Breast epithelium (tissue), 4 donors: Measurements from ENCODE around the gene ITGA6. TPM values are rescaled to one million over a fixed set of nuclear protein-coding genes. Genes with fewer than 3 reads are reported as not detected.
A peak's percentile ranks its signal among the peaks of the same experiment; 100 is the strongest.

Experiments used
- DNase-seq, 2 donors: peaks; one replicate each; pipeline ENCODE4 v3.0.0-alpha.2; 2019; ENCODE audit warnings: low spot score in 2 of 2
- H3K27ac ChIP-seq, 2 donors: fragments of 200-600 bp; sonication (generic) in 1 of 2; one replicate each; pipeline ENCODE4 v1.5.1; 2016 to 2019; ENCODE audit warnings: mild to moderate bottlenecking in 1 of 2
- H3K27me3 ChIP-seq, 2 donors: fragments of 200-600 bp; sonication (generic) in 1 of 2; one replicate each; pipeline versions ENCODE4 v1.5.1 to v1.6.0; 2017 to 2019; ENCODE audit warnings: control low read depth in 1 of 2, mild to moderate bottlenecking in 1 of 2
- H3K36me3 ChIP-seq: fragments of 200-600 bp; one replicate; pipeline ENCODE4 v1.5.1; 2019
- H3K4me1 ChIP-seq, 2 donors: fragments of 200-600 bp; sonication (generic); one replicate each; pipeline ENCODE4 v1.5.1; 2016 to 2019; ENCODE audit warnings: control low read depth in 1 of 2
- H3K4me3 ChIP-seq, 3 donors: fragments of 200-600 bp; sonication (generic); 1 replicate in 2 of 3; 2 replicates in 1 of 3; pipeline ENCODE4 v1.5.1; 2016 to 2019; ENCODE audit warnings: mild to moderate bottlenecking in 3 of 3, moderate library complexity in 2 of 3
- H3K9me3 ChIP-seq, 2 donors: fragments of 200-600 bp; sonication (generic) in 1 of 2; one replicate each; pipeline ENCODE4 v1.5.1; 2016 to 2019; ENCODE audit warnings: control low read depth in 1 of 2
- CTCF ChIP-seq, 3 donors: fragments of 450-650 bp; IDR thresholded peaks; one replicate each; pipeline ENCODE4 v1.5.1; 2016 to 2017; ENCODE audit warnings: antibody characterized with exemption in 3 of 3, mild to moderate bottlenecking in 3 of 3, moderate library complexity in 3 of 3
- POLR2A ChIP-seq: fragments of 450-650 bp; IDR thresholded peaks from one replicate; pipeline ENCODE4 v1.6.1; 2016; ENCODE audit warnings: antibody characterized with exemption, mild to moderate bottlenecking, moderate library complexity
- POLR2AphosphoS5 ChIP-seq, 3 donors: sonication (generic); formaldehyde crosslinking; IDR thresholded peaks; one replicate each; pipeline ENCODE4 v1.6.1; 2017; ENCODE audit warnings: antibody characterized with exemption in 3 of 3
- intact Hi-C: fragments of 100-400 bp; cut with DNase I; formaldehyde crosslinking; loops from one replicate; pipeline ENCODE4 v1.15.1; 2023; ENCODE audit warnings: low total_unique reads
- total RNA-seq, 3 donors: library from RNA; depleted of rRNA; stranded (reverse); fragments of >200 nt; gene quantifications; one replicate each; pipeline ENCODE4 v1.1.0, GENCODE V29; 2016

The ITGA6 gene
- total RNA-seq, 3 donors from 2014 or later, result 45.9 to 99.5 (median 93.1) TPM

DNA sequence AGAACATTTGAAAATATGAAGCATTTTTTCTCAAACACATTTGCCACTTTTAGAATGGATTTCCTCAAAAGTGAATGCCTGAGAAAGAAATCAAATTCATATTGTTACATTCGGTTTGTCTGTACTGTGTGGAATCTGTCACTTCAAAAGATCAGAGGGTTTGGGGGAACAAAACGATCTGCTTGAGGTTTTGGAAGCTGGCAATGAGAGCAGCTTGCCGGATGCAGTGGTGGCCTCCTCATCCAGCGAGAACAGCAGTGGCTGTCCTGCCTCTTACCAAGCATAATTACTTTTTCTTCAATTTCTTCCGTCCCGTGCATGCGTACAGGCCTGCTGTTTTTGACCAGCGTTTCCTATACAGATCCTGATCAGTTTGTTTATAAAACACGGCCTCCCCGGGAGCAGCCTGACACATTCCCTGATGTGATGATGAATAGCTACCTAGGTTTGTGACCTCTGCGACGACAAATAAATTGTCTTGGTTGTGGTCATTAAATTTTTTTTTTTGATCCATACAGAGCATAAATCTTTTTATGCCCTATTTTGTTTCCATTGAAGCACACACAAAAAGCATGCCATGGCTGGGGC, 45.2 kb downstream of the ITGA6 start:
- intact Hi-C loops, result no loop called here
- H3K9me3 ChIP-seq, result no peaks in the 10 kb centered on the region
- DNase-seq, result no peak
- H3K4me1 ChIP-seq, result no peaks in the 10 kb centered on the region
- no peak overlapping the region for H3K27ac ChIP-seq
- no peak overlapping the region for H3K4me3 ChIP-seq
- H3K27me3 ChIP-seq, result no peaks in the 10 kb centered on the region
- TF ChIP-seq CTCF (IDR thresholded peaks at IDR 0.05) (no peak), POLR2AphosphoS5 (IDR thresholded peaks at IDR 0.05) (no peak)
- H3K36me3 ChIP-seq, result no peaks in the 10 kb centered on the region

DNA sequence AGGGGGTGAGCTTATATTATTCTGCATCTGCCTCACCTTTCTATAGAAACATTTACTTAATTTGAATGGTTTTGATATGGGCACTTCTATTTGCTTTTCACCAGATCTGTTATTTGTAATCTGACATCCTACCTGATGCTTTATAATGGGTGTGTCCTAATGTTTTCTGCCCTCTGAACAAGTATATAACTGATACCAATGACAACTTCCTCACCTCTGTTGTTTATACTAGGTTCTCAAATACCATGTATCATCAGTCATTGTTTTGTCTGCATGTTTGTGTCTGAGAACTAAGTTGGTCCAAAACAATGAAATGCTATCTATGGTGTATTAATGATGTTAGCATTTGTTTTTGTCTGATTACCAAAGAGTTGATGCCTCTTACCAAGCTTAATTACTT, 45.8 kb downstream of the ITGA6 start:
- Histone ChIP-seq H3K9me3 (no peaks in the 10 kb centered on the region), H3K27ac (no peak overlapping the region), H3K4me3 (no peak overlapping the region), H3K36me3 (no peaks in the 10 kb centered on the region), H3K27me3 (no peaks in the 10 kb centered on the region), H3K4me1 (no peaks in the 10 kb centered on the region)
- TF ChIP-seq POLR2AphosphoS5 (IDR thresholded peaks at IDR 0.05), result no peak
- no peak for TF ChIP-seq POLR2A
- no peak for TF ChIP-seq CTCF (IDR thresholded peaks at IDR 0.05)
- intact Hi-C loops, result no loop called here
- DNase-seq, result no peak

DNA sequence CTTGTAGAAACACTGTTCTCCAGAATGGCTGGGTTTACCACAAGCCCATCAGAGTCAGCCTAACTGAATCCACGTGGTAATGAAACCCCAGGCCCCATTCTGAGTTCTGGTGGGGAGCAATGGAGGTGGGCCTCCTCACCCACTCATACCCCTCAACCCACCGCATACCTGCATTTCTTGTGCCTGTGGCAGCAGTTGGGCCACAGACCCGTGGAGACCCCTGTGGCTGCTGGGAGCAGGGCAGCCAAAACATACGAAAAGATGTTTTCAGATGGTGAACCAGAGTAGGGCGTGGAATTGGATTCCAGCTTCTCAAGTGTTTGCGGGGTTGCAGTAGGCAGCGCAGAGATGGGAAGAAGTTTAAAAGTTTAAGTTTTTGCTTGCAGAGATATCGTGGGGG, 51.0 kb downstream of the ITGA6 start:
- Histone ChIP-seq H3K36me3 (no peaks in the 10 kb centered on the region), H3K4me3 (no peak overlapping the region), H3K9me3 (no peaks in the 10 kb centered on the region), H3K4me1 (no peaks in the 10 kb centered on the region), H3K27ac (no peak overlapping the region), H3K27me3 (no peaks in the 10 kb centered on the region)
- no peak for DNase-seq
- intact Hi-C loops, result no loop called here
- no peak for TF ChIP-seq CTCF (IDR thresholded peaks at IDR 0.05)
- TF ChIP-seq POLR2AphosphoS5 (IDR thresholded peaks at IDR 0.05), result no peak
- no peak for TF ChIP-seq POLR2A

GRCh38 chr2:172480301-172481218, 53.2 kb downstream of the ITGA6 start:
- no peaks in the 10 kb centered on the region for H3K4me1 ChIP-seq

More at GRCh38 chr2:172480301-172481218, 53.2 kb downstream of the ITGA6 start:
- DNase-seq, result no peak
- Histone ChIP-seq H3K9me3 (no peaks in the 10 kb centered on the region), H3K4me3 (no peak overlapping the region), H3K27ac (peak overlapping the region; percentile 14 to 54), H3K36me3 (no peaks in the 10 kb centered on the region), H3K27me3 (no peaks in the 10 kb centered on the region)
- no peak for TF ChIP-seq POLR2AphosphoS5 (IDR thresholded peaks at IDR 0.05)
- TF ChIP-seq CTCF (IDR thresholded peaks at IDR 0.05), result no peak
- TF ChIP-seq POLR2A, result no peak
- intact Hi-C loops, result no loop called here
